ENCODE results near the gene ZNF652. TPM values are rescaled to one million over a fixed set of nuclear protein-coding genes. Genes with fewer than 3 reads are reported as not detected.

The ZNF652 gene
- total RNA-seq, 1 experiment from 2014 or later = 7.6 TPM

DNA sequence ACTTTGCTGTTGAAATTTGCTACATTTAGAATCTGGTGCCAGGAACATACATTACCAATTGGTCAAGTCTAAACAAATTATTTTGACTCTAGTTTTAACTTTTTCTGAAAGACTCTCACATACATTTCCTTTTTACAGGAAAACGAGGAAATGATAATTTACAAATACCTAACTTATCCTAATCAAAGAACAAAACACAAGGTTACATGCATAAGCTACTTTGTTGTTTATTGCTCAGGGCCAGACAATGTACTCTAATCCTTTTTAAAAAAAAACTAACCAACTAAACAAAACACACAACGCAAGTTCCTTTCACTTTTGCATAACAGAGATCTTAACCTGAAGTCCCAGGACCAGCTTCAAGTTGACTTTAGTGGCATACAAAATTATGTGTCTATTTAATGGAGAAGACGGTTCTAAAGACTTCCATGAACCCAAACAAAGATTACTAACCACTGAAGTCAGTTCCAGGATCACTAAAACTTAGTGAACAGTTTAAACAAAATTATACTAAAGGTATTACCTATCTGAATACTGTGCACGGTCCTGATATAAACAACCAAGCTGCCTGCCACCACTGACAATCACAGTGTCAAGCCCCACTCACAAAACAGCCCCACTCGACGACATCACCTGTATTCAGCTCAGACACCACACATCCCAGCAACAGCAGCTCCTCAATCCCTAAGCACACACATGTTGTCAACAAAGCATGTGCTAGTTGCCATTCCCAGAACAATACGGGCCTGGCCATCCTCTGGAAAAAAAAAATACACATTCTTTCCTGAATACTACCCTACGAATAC, 1.9 kb downstream of the ZNF652 start:
- DNase-seq (ENCODE audit: low read depth) = no peak

DNA sequence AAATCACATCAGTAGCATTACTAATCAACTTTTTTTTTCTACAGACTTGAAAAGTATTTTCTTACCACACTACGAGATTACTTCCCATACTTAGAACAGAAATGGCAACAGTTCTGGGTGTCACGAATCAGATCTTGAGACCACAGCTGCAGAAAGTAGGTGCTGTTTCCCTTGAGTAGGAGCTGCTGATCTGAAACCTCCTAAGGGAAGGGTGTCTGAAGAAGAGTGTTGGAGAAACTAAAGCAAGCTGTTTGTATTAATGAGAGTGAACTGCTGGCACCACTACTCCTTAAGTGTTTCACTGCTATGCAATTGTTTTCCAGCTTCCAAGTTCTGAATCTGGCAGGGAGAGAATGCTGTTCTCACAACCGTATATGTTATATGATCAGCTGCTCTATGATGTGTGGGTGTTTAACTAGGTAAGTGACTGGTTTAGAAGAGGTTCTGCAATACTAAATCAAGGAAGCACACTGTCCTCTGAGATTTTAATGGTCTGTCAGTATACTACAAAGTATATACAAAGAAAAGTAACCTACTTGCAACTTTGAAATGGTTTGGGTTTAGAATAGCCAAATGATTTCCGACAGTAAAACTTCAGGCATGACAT, 3.3 kb downstream of the ZNF652 start:
- no peak for DNase-seq (ENCODE audit: low read depth)

DNA sequence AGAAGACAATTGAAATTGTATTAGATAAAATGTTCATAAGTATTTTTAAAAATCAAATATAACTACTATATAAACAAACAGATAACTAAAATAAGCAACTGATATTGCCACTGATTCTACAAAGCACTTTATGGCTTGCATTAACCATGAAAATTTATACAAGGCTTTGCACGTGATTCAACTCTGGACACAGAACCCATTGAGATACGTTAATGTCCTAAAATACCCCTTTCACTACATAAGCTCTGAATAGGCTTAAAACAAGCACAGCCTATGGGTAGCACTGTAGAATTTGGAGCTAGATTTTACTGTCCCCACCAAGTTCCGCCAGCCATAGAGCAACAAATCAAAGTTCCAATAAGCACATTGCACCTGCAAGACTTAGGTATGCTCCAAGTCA, 4.5 kb downstream of the ZNF652 start:
- no peak for DNase-seq (ENCODE audit: low read depth)

DNA sequence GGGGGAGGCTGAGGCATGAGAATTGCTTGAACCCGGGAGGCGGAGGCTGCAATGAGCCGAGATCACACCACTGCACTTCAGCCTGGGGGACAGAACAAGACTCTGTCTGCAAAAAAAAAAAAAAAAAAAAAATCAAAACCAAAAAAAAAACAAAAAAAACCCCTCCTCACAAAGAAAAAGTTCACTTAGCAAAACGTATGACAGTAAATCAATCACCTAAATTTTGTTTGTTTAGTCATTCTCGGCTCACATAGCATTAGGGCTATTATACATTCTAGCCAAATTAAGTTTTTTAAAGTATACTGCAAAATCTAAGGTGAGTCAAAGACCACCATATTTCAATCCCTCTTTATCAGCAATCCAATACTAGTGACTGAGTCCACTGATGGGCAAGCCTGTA, 5.7 kb downstream of the ZNF652 start:
- no peak for DNase-seq (ENCODE audit: low read depth)

DNA sequence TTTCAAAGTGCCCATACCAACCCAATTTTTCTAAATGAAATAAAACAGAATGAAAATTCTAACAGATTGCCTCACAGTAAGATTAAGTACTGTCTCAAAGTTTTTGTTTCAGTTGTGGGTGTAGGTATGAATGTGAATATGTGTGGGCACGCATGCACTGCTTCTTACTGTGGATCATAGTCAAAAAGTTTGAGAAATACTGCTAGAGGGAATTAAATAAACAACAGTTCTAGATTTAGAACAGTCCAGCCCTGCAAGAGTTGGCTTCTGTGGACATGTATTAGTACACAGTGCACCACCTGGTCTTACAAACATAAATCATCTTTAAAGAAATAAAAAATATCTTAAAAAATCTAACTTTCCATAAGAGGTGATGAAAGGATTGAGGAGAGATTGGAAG, 8.4 kb downstream of the ZNF652 start:
- no peak for DNase-seq (ENCODE audit: low read depth)

DNA sequence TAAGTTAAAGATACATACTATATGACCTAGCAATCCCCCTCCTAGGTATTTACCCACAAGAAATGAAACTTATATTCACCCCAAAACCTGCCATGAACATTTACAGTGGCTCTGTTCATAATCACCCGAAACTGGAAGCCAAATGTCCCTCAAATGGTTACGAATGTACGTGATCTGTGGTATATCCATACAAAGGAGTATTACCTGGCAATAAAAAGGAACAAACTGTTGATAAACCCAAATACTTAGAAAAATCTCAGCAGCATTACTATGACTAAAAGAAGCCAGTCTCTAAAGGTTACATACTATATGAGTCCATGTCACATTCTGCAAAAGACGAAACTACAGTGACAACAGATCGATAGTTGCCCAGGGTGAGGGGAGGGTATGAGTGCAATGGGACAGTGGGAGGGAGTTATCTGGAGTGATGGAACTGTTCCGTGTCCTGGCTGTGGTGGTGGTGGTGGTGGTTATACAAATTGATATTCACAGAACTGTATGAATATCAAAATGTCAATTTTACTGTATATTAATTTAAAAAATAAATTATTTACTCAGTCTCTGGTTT, 9.4 kb downstream of the ZNF652 start:
- no peak for DNase-seq (ENCODE audit: low read depth)

DNA sequence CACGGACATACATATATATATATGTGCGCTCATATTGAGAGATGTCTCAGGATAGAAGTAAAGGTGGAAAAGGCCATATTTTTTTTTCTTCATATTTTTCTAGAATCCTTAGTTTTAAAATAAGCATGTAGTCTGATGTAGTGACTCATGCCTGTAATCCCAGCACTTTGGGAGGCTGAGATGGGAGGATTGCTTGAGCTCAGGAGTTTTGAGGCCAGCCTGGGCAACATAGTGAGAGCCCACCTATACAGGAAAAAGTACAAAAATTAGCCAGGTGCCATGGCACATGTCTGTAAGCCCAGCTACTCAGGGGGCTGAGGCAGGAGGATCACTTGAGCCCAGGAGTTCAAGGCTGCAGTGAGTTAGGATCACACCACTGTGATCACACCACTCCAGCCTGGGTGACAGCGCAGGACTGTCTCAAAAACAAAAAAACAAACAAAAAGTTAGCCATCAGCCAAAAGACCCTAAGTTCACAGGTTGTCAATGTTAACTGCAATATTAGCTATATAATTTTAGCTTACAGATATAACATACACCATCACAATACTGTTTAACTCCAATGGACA, 10.4 kb downstream of the ZNF652 start:
- DNase-seq (ENCODE audit: low read depth) = no peak

DNA sequence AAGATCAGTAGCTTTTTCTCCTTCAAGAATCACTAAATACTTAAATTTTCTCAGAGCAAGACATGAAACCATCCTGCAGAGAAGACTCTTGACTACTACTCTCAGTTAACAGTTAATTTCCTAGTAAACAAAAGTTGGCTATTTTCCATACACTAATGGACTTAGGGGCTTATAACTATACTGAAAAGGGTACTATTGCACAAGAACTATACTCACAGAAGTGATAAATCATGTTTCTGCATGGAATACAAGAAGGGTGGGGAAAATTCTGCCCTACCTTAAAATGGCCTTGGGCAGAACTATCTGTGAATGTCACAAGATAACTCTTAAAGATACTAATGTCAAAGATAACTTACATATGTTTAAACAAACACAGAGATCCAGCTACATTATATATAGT, 12.5 kb downstream of the ZNF652 start:
- DNase-seq (ENCODE audit: low read depth) = no peak

DNA sequence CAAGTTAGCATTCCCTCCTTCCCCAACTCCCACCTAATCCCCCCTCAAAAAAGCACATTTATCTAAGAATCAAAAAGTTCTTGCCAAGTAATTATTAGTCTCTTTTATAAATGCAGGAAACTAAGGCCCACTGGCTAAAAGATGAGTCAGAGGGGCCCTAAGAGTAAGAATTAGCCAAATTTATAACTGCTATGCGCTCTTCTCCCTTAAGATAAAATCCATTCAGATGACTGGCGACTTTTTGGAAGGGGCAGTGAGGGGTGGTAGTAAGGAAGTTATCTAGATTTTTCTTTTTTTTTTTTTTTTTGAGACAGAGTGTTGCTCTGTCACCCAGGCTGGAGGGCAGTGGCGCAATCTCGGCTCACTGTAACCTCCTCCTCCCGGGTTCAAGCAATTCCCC, 17.1 kb downstream of the ZNF652 start:
- DNase-seq (ENCODE audit: low read depth) = no peak

DNA sequence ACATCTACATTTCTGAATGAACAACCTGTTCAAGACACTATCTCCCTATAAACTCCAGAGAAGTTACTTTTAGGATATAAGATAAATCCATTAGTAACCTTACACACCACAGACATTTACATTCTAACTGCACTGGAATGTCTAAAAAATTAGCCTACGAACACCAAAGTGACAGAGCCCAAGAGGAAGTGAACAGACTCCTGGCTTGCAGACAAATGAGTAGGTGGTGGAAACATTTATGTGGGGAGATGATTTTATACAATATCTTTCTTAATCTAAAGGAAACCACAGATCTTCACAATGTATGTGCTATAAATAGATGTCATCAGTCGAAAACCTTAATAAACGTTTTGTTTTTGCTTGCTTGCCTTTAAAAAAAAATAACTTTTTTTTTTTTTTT, 18.8 kb downstream of the ZNF652 start:
- DNase-seq (ENCODE audit: low read depth) = no peak

DNA sequence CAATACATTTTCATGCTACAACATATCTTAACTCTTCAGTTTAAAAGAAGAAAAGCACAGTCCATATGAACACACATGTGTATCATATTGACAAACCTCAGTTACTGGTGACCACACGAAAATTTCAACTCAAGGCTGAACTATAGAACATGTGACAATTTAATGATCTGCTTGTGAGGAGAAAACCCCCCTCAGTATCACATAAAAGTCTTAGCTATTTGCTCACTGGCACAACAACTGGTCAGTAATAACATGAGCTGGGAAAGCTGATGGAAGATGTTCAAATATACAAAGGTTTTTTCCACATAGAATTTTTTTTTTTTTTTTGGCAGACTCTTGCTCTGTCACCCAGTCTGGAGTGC, 19.5 kb downstream of the ZNF652 start:
- no peak for DNase-seq (ENCODE audit: low read depth)

DNA sequence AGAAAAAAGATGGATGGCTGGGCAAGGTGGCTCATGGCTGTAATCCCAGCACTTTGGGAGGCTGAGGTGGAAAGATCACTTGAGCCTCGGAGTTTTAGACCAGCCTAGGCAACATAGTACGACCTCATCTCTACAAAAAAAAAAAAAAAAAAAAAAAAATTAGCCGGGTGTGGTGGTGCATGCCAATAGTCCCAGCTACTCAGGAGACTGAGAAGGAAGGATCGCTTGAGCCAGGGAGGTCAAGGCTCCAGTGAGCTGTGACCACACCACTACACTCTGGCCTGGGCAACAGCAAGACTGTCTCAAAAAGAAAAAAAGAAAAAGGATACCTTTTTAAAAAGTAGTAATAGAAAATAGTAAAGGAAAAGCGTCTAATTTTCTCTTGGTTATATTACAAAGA, 20.7 kb downstream of the ZNF652 start:
- DNase-seq (ENCODE audit: low read depth) = no peak

DNA sequence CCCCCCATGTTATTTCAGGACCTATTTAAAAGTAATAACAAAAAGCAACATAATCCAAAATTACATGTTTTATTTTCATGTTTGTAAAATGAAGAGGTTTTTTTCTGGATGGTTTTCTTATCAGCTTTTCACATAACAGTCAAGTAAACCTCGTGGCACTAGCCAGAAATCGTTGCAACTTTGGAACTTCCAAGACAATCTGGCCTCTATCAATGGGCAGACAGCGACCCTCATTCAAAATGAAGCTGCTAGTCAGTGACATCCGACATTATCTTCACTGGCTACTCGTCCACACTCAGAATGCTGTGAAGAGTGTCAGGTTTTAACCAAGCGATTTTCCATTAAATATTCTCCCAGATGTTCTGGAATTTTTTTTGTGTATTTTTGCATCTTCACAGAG, 22.7 kb downstream of the ZNF652 start:
- no peak for DNase-seq (ENCODE audit: low read depth)

DNA sequence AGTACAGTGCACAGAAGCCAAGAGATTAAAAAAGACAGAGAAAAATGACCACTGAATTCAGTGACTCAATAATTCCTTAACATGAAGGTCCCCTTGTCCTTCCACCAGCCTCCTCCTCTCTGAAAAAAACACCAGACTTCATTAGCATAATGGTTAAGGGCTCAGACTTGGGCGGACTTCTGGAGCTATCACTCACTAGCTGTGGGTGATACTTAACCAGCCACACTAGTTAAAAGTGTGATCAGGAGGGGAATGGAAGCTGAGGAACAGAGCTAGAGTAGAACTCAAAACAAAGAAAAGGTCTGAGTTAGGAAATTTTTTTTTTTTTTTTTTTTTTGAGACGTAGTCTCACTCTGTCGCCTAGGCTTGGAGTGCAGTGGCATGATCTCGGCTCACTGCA, 23.2 kb downstream of the ZNF652 start:
- no peak for DNase-seq (ENCODE audit: low read depth)

DNA sequence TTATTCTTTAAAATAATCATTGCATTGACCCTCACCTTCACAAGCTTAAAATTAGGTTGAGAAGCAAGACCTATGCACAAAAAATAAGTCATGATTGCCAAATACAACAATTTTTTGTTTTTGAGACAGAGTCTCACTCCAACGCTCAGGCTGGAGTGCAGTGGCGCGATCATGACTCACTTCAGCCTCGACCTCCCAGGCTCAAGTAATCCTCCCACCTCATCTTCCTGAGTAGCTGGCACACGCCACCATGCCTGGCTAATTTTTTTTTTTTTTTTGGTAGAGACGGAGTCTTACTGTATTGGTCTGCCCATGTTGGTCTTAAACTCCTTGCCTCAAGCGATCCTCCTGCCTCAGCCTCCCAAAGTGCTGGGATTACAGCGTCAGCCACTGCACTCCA, 24.2 kb downstream of the ZNF652 start:
- peak; percentile 64 for DNase-seq (ENCODE audit: low read depth)

DNA sequence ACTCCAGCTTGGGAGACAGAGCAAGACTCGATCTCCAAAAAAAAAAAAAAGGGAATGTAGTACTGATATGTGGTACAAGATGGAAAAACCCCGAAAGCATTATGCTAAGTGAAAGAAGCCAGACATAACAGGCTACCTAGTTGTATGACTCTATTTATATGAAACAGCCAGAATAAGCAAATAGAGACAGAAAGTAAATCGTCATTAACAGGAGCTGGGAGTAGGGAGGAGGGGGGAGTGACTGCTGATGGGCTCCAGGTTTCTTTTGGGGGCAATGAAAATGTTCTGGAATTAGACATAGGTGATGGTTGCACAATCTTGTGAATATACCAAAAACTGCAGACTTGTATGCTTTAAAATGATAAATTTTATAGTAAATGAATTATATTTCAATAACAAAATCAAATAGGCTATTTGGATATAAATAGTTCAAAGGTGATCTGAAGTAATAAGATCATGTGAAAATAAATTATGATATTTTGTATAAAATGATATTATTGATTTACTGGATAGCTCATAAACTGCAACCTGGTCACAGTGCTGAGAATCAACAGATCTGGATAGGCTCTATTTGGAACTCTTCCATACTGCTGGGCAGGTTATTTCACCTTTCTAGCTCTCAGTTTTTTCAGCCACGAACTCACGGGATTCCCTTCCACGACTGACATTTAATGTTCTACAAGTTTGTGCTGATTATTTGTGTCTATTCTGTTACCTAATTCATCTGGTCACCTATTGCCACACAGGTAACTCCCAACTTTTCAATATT, 27.1 kb downstream of the ZNF652 start:
- no peak for DNase-seq (ENCODE audit: low read depth)

DNA sequence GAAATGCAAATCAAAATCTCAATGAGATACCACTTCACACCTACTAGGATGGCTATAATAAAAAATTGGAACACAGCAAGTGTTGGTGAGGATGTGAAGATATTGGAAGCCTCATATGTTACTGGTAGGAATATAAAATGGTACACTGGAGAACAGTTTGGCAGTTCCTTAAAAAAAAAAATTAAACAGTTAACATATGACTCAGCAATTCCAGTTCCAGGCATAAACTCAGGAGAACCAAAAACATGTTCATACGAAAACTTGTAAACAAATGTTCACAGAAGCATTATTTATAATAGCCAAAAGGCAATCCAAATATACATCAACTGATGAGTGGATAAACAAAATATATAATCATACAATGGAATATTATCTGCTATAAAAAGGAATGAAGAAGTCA, 28.2 kb downstream of the ZNF652 start:
- DNase-seq (ENCODE audit: low read depth) = no peak

DNA sequence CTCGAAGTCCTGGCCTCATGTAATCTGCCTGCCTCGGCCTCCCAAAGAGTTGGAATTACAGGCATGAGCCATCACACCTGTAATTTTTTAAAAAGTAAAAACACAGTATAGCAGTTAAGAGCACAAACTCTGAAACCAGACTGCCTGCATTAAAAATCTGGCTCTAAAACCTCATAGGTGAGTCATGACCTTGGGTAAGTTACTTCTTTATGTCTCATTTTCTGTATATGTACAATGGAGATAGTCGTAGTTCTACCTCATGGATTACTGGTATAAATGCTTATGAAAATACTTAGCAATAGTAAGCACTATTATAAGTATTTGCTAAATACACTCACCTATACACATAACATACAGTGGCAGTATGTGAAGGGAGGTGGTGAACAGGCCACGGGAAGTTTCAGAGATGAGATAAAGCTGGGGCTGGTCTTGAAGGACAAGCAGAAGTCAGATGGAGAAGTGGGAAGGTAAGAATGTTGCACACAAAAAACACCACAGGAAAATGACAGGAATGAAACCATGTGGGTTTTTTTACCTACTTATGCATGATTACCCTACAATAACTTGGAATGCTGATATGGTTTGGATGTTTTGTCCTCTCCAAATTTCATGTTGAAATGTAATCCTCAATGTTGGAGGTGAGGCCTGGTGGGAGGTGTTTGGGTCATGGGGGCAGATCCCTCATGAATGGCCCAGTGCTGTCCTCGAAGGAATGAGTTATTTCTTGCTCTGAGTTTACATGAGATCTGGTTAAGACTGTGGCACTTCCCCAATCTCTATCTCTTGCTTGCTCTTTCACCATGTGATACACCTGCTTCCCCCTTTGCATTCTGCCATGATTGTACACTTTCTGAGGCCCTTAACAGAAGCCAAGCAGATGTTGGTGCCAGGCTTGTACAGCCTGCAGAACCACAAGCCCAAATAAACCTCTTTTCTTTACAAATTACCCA, 33.9 kb downstream of the ZNF652 start:
- DNase-seq (ENCODE audit: low read depth) = peak; percentile 10

DNA sequence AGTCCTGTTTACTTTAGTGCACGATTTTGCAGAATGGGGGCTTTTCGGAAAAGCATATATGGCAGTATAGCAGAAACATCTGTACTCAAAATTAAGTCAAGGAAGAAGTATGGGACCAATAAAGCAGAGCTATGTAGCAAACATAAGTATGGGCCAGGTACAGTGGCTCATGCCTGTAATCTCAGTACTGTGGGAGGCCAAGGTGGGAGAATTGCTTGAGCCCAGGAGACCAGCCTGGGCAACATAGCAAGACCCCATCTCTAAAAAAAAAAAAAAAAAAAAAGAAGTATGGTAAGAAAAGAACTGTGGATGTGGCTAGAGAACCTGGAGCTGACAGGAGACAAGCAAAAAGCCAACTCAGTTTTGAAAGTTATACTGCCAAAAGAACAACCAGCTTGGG, 36.1 kb downstream of the ZNF652 start:
- no peak for DNase-seq (ENCODE audit: low read depth)

DNA sequence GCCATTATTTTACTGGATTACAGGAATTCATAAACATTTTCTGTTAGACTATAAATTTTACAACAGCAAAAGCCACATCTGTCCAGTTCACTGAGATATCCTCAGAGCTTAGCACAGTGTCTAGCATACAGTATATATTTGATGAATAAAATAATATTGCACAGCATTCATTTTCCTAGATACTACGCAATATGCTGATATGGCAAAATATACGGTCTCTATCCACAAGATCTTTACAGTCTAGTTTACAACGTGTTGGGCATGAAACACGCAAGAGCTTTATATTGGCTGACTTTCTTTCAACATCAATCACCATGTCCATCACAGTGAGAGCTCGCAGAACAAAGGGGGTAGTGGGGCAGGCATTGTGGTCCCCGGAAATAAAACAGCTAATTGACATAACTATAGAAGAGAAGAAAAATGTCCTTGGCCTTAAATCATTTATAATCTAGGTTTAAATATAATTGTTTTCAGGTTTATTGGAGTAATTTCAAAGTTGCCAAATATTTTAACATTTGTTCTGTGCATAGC, 43.5 kb downstream of the ZNF652 start:
- no peak for DNase-seq (ENCODE audit: low read depth)
